SU-DHL-6 (cell line): ENCODE data around the gene ALK.

Source experiments
- H2AFZ ChIP-seq: fragments of 200-600 bp; sonication (generic); 2 replicates; pipeline ENCODE4 v1.6.1; 2014; ENCODE audit warnings: low read depth, mild to moderate bottlenecking, moderate library complexity, mixed read lengths, antibody characterized with exemption, low read length; ENCODE audit not compliant: severe bottlenecking
- H3F3A ChIP-seq: fragments of 200-600 bp; shearing (Covaris generic); 2 replicates; pipeline ENCODE4 v1.6.0; 2016; ENCODE audit warnings: antibody characterized with exemption, mild to moderate bottlenecking; ENCODE audit not compliant: insufficient read depth
- H3K27ac ChIP-seq: fragments of 200-600 bp; sonication (generic); 2 replicates; pipeline ENCODE4 v1.5.1; 2016; ENCODE audit warnings: low read depth, mild to moderate bottlenecking, low read length, moderate library complexity, mixed read lengths
- H3K27me3 ChIP-seq: fragments of 200-600 bp; sonication (generic), shearing (Covaris generic); 2 replicates; pipeline ENCODE4 v1.6.0; 2014; ENCODE audit warnings: mild to moderate bottlenecking, low read length
- H3K36me3 ChIP-seq: fragments of 200-600 bp; sonication (generic); 2 replicates; pipeline ENCODE4 v1.6.1; 2014; ENCODE audit warnings: mild to moderate bottlenecking, low read length, mixed read lengths
- H3K4me2 ChIP-seq: fragments of 300-600, 200-600 bp; shearing (Covaris generic), sonication (generic); 2 replicates; pipeline ENCODE4 v1.6.0; 2014; ENCODE audit warnings: low read length, low read depth, mild to moderate bottlenecking; ENCODE audit not compliant: poor library complexity, severe bottlenecking
- H3K4me3 ChIP-seq: fragments of 200-600 bp; sonication (generic); 2 replicates; pipeline ENCODE4 v1.5.1; 2014; ENCODE audit warnings: antibody characterized with exemption, low read length, mild to moderate bottlenecking, mixed read lengths; ENCODE audit not compliant: insufficient read depth, poor library complexity, severe bottlenecking
- H3K79me2 ChIP-seq: fragments of 200-600 bp; sonication (generic); 2 replicates; pipeline ENCODE4 v1.6.1; 2014; ENCODE audit warnings: mild to moderate bottlenecking, low read length, moderate library complexity; ENCODE audit not compliant: insufficient read depth
- H3K9ac ChIP-seq: fragments of 200-600 bp; sonication (generic); 2 replicates; pipeline ENCODE4 v1.7.0; 2014; ENCODE audit warnings: mild to moderate bottlenecking, low read length
- H3K9me2 ChIP-seq: fragments of 200-600 bp; sonication (generic); replicated peaks from 2 replicates; pipeline ENCODE4 v1.6.1; 2014; ENCODE audit warnings: low read length; ENCODE audit not compliant: insufficient read depth
- H3K9me3 ChIP-seq: fragments of 200-600 bp; sonication (generic); 2 replicates; pipeline ENCODE4 v1.6.1; 2014; ENCODE audit warnings: low read length, mixed read lengths; ENCODE audit not compliant: insufficient read depth
- H4K20me1 ChIP-seq: fragments of 200-600 bp; sonication (generic); 2 replicates; pipeline ENCODE4 v1.6.1; 2014; ENCODE audit warnings: low read depth, mild to moderate bottlenecking, antibody characterized with exemption, low read length, moderate library complexity, mixed read lengths
- EZH2phosphoT487 ChIP-seq: fragments of 200-600 bp; sonication (generic), shearing (Covaris generic); conservative IDR thresholded peaks from 2 replicates; pipeline ENCODE4 v1.6.1; 2018; ENCODE audit warnings: mild to moderate bottlenecking, antibody characterized with exemption, low read length, moderate library complexity, mixed read lengths
- TF ChIP-seq, protein P1 (sequence below): fragments of 200-600 bp; sonication (generic); IDR thresholded peaks from one replicate; pipeline ENCODE4 v1.5.1; 2017; ENCODE audit warnings: antibody characterized with exemption, mild to moderate bottlenecking, low read length, moderate library complexity; ENCODE audit not compliant: insufficient read depth, poor library complexity, severe bottlenecking

ALK gene

DNA sequence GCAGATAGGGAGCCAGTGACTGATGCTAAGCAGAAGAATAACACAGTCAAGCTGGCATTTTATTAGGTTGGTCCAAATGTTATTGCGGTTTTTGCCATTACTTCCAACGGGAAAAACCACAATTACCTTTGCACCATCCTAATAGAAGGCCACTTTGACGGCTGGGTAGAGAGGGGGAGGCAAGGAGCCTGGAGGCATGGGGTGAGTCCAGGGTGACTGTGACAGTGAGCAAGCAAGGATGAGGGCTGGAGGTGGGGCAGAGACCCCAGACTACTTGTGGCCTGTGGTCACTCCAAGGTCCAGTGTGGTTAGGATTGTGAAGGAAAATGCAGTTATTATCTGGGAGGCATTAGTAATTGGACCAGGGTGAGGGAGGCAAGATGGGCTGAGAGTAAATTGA lies 416.6 kb downstream of the ALK start:
- Histone ChIP-seq H2AFZ (no peak overlapping the region), H3K27me3 (no peaks in the 10 kb centered on the region), H3K9me3 (no peaks in the 10 kb centered on the region), H3F3A (no peaks in the 10 kb centered on the region), H3K4me3 (no peak overlapping the region), H3K4me2 (no peak overlapping the region), H3K36me3 (no peaks in the 10 kb centered on the region), H3K9ac (no peak overlapping the region), H4K20me1 (no peaks in the 10 kb centered on the region), H3K79me2 (no peaks in the 10 kb centered on the region), H3K27ac (no peak overlapping the region), H3K9me2 (no peaks in the 10 kb centered on the region)
- TF ChIP-seq, protein P1, sequence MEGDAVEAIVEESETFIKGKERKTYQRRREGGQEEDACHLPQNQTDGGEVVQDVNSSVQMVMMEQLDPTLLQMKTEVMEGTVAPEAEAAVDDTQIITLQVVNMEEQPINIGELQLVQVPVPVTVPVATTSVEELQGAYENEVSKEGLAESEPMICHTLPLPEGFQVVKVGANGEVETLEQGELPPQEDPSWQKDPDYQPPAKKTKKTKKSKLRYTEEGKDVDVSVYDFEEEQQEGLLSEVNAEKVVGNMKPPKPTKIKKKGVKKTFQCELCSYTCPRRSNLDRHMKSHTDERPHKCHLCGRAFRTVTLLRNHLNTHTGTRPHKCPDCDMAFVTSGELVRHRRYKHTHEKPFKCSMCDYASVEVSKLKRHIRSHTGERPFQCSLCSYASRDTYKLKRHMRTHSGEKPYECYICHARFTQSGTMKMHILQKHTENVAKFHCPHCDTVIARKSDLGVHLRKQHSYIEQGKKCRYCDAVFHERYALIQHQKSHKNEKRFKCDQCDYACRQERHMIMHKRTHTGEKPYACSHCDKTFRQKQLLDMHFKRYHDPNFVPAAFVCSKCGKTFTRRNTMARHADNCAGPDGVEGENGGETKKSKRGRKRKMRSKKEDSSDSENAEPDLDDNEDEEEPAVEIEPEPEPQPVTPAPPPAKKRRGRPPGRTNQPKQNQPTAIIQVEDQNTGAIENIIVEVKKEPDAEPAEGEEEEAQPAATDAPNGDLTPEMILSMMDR, result no peak
- TF ChIP-seq EZH2phosphoT487, result no peak

DNA sequence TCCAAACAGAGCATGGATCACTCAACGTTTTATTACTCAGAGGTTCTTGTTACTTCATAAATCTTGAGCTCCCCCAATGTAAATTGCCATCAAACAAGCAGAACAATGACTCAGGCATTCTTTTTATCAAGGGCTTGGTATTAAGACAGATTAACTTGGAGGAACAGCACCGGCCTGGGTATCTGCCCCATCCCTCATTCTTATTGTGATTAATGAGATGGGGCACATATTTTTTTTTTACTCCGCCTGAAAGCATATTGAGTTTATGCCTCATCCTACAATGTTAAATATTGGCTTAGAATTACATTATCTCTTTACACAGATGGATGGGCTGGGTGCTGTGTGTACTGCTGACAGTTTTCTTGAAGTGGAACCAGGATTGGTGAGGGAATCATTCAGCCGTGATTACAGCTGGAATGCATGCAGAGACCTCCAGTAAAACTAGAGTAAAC lies 418.9 kb downstream of the ALK start:
- Histone ChIP-seq H4K20me1 (no peaks in the 10 kb centered on the region), H3K9me3 (no peaks in the 10 kb centered on the region), H3K4me2 (no peak overlapping the region), H3F3A (no peaks in the 10 kb centered on the region), H3K36me3 (no peaks in the 10 kb centered on the region), H3K27me3 (no peaks in the 10 kb centered on the region), H3K9ac (no peak overlapping the region), H2AFZ (no peak overlapping the region), H3K9me2 (no peaks in the 10 kb centered on the region), H3K79me2 (no peaks in the 10 kb centered on the region), H3K4me3 (no peak overlapping the region), H3K27ac (no peak overlapping the region)
- TF ChIP-seq EZH2phosphoT487, result no peak
- TF ChIP-seq, protein P1, result no peak

DNA sequence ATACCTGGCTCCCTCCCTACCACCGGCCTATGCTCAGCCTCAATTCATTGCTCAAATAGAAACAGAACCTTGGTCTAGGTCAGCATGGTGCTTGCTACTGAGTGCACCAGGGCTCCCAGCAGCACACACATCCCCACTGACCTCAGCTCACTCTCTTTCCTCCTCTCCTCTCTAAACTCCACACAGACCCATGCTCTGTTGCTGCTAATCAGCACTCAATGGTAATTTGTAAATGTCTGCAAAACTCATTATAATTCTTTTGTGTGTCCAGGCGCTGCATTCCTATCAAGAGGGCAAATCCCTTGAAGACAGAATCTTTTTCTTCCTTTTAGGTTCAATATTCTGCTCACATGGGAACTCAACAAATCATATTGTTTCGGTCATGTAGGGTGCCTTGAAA lies 424.0 kb downstream of the ALK start:
- H3K27me3 ChIP-seq, result no peaks in the 10 kb centered on the region
- H2AFZ ChIP-seq, result no peak overlapping the region
- H3K9me3 ChIP-seq, result no peaks in the 10 kb centered on the region
- H3K9ac ChIP-seq, result no peak overlapping the region
- H3K4me2 ChIP-seq, result no peak overlapping the region
- no peaks in the 10 kb centered on the region for H3F3A ChIP-seq
- H3K36me3 ChIP-seq, result no peaks in the 10 kb centered on the region
- no peaks in the 10 kb centered on the region for H3K79me2 ChIP-seq
- no peaks in the 10 kb centered on the region for H3K9me2 ChIP-seq
- no peak overlapping the region for H3K4me3 ChIP-seq
- TF ChIP-seq EZH2phosphoT487, result no peak
- TF ChIP-seq, protein P1, result no peak
- H3K27ac ChIP-seq, result no peak overlapping the region
- no peaks in the 10 kb centered on the region for H4K20me1 ChIP-seq
